AG09319 (cell line): ENCODE data around the gene ACOXL.

Experiments
- DNase-seq: peaks from one replicate; pipeline ENCODE4 v3.0.0-alpha.2; 2010; ENCODE audit warnings: low read depth; ENCODE audit errors: extremely low read depth
- TF ChIP-seq, protein P1 (sequence below): IDR thresholded peaks from 2 replicates; pipeline ENCODE4 v1.5.1; 2011; ENCODE audit warnings: low read depth, mild to moderate bottlenecking, inconsistent platforms, low read length, moderate library complexity

Gene ACOXL

DNA sequence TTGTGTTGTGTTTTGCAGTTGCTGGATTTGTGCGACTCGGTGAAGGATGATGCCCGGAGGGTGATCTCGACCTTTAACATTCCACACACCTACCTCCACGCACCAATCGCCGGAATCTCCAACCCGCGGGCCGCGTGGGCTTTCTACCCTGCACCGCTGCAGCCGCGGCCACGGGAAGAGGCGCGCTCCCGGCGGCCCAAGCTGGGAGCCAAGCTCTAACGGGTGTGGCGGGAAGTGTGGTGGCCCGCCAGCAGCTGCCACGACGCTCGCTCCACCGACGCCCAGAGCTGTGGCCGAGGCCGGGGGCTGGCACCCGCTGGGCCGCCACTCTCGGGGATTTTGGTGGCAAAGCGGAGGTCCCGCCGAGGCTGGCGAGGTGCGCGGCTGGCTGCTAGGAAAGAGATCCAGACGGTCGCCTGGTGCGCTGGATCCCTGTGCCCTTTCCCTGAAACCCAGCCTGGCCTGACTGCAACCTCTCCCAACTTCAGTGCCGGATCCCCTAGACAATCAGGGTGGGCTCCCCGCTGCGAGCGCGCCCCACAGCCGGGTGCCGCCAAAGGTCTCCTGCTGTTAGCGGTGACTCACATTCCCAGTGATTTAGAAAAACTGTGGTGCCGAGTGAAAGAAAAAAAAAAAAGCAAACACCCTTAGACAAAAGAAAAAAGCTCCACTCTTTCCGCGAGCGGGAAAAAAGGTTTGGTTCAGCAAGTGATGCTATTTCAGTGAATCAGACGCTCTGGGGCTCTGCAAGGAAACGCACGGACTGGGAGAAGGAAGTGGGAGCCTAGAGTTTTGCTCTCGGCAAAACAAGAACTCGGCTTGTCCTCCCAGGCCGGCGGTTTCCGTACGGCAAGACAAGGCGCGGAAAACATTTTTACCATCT is 385.5 kb downstream of the ACOXL start:
- TF ChIP-seq, protein P1, sequence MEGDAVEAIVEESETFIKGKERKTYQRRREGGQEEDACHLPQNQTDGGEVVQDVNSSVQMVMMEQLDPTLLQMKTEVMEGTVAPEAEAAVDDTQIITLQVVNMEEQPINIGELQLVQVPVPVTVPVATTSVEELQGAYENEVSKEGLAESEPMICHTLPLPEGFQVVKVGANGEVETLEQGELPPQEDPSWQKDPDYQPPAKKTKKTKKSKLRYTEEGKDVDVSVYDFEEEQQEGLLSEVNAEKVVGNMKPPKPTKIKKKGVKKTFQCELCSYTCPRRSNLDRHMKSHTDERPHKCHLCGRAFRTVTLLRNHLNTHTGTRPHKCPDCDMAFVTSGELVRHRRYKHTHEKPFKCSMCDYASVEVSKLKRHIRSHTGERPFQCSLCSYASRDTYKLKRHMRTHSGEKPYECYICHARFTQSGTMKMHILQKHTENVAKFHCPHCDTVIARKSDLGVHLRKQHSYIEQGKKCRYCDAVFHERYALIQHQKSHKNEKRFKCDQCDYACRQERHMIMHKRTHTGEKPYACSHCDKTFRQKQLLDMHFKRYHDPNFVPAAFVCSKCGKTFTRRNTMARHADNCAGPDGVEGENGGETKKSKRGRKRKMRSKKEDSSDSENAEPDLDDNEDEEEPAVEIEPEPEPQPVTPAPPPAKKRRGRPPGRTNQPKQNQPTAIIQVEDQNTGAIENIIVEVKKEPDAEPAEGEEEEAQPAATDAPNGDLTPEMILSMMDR: no peak

DNA sequence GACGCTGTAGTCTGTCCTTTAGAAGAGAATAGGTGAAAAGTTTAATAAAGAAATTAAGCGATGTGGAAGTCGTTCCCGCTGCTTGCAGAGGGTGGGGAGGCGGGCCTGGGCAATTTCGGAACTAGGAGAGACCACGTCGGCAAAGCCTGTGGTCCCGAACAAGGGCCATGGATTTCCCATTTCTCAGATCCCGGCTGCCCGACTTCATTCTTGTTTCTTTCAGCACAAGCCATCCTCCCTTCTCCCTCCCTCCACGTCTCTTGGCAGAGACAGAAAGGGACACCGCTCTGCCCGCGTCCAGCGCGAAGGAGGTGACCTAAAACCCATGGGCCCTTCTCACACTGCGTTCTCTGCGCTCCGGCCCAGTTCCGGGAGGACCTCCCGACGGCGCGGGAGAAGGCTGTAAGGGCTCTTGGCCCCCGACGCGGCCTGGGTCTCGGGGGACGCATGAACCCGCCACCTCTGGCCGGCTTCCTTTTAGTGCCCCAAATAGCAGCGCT is 386.2 kb downstream of the ACOXL start:
- TF ChIP-seq, protein P1: no peak
- DNase-seq: no peak

More for the DNA sequence above, 385.5 kb downstream of the ACOXL start:
- no peak for DNase-seq

DNA sequence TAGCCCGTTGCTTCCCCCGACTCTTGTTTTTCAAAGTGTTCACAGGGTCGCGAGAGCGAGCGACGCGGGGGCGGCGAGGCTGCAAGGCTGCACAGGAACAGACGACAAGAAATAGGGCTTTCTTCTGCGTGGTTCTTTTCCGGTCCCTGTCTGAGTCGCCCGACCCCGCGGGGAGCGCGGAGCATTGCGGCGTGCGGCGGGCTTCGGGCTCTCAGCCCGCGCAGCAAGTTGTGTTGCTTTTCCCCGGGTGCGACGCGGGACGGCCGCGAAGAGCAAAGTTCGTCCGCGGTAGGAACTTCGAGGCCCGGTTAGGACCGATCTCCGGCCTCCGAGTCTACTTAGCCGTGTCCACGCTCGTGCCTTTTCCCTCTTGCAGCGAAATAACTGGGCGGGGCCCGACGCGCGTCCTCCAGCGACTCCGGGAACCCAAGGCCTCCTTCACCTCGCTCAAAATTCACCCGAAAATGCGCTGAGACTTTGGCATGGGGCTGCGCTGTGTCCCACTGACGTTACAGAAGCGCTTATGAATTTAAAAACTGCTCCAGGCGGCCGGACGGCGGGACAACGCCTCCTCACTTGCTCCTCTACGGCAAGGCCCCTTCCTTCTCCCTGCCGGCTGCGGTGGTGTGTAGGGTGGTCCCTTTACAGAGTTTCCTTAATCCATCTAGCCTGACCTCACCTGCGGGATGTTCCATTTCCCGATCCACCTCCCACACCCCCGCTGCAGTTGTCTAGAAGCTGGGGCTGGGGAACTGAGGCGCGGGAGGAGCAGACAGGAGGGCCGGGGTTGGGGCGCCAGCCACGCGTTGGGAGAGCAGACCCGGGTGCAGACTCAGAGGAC is 386.8 kb downstream of the ACOXL start:
- DNase-seq: no peak
- TF ChIP-seq, protein P1: no peak

DNA sequence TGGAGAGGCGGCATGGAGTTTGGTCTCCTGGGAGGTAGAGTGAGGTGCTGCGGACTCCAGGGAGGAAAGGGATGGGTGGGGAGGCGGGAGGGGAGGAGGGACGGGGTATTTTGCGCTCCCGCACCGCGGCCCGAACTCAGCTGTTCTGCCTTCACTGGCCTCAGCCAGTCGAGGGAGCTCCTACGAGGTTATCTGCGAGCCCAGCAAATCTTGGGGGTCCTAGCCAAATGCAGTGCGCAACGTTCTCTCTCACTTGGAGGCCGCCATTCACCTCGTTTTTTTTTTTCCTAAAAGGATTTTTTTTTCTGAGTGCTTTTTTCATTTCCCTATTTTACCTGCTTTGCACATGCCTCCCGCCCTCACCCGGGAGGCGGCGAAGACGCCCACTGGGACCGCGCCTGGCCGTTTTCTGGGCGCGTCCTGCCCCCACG is 387.5 kb downstream of the ACOXL start:
- no peak for DNase-seq
- TF ChIP-seq, protein P1: no peak

DNA sequence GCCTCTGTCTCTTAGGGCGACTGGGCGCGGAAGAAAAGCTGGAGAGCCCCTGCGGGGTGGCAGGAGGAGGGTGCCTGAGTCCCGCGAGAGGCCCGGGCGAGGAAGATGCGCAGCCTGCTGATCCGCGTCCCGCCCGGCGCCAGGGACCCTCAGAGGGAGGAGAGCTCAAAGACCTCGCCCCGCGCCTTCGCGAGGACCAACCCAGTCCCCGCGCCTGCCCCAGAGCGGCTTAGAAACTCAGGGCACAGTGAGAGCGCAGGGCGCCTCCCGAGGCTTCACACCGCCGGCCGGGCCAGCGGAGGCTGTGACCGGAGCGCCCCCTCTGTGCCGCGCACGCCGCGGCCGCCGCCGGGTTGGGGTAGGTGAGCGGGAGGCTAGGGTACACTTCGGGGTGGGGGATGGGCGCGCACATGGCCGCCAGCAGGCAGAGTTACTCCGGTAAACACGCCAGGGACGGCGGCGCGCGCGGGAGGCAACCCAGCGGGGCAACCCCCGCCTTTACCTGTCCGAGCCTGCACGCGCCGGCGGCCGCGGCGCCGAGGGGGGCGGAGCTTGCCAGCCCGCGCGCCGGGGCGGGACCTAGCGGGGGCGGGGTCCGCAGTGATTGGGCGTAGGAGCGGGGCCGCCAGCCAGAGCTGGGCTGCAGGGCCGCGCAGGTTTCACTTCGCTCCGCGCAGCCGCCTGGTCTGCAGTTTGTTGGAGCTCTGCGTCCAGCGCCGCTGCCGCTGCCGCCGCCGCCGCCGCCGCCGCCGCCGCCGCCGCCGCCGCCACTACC is 388.1 kb downstream of the ACOXL start, which contains the start of gene BCL2L11:
Gene BCL2L11, plus strand, starts transcription at position 662 of the 775 bp plus-strand sequence. CDS start 2,832 bp downstream, outside the sequence.
- DNase-seq: peak; percentile 65
- TF ChIP-seq, protein P1: no peak

DNA sequence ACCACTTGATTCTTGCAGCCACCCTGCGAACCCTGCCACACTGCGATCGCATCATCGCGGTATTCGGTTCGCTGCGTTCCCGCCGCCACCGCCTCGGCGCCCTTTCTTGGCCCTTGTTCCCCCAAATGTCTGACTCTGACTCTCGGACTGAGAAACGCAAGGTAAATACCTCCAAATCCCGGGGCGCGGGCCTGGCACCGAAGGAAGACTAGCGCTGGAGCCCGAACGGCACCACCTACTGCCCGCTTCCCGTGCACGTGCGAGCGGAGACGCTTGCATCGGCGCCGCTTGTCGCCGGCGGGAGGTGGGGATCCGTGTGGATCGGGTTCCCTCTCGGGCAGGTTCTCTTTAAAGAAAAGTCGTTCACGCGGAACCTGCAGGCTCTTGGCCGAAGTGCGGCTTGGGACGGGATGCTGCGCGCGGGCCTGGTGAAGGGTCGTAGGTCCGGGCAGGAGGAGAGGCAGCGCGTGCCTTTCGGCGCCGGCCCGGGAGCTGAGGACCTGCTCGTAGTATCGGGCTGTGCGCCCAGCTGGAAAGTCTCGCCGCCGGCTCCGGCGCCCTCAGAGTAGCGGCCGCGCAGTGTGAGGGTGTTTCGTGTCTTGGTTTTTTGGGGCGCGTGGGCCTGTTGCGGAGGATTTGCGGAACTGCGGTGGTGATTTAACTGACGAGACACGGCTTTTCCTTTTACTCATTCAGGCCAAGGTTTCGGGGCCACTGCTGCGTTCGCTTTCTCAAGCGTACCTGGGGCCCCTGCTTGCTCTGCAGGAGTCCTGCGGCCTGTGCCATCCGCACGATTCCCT is 388.9 kb downstream of the ACOXL start:
- TF ChIP-seq, protein P1: no peak; the same call in 1 of the 2 replicates
- DNase-seq: no peak
